H1 (cell line): ENCODE measurements around the gene WDR77. TPM values are rescaled to one million over a fixed set of nuclear protein-coding genes. Genes with fewer than 3 reads are reported as not detected.

Source experiments
- CTBP2 ChIP-seq: IDR thresholded peaks from 2 replicates; pipeline ENCODE4 v1.7.0; 2011; ENCODE audit warnings: borderline replicate concordance, mild to moderate bottlenecking, moderate library complexity, mixed read lengths, low read length; ENCODE audit not compliant: insufficient read depth, insufficient read length
- JUND ChIP-seq: IDR thresholded peaks from 2 replicates; pipeline ENCODE4 v1.6.1; 2011; ENCODE audit warnings: mild to moderate bottlenecking, improper control_type of control experiment, low read length
- TAF7 ChIP-seq: optimal IDR thresholded peaks from 2 replicates; pipeline ENCODE3; 2011; ENCODE audit warnings: low read depth, mild to moderate bottlenecking, inconsistent platforms, low read length, moderate library complexity, borderline replicate concordance
- polyA plus RNA-seq, 7 experiments: library from polyadenylated mRNA; depleted of rRNA in 3 of 7; stranded (reverse) in 5 of 7; unstranded in 2 of 7; fragments of >200 nt in 5 of 7; fragments of 200-250 nt in 2 of 7; gene quantifications; 1 replicate in 5 of 7; 2 replicates in 1 of 7; 4 replicates in 1 of 7; pipeline versions ENCODE4 v1.2.1 to v1.2.3, GENCODE V29; 2011 to 2013; ENCODE audit warnings: missing spikeins in 2 of 7, mixed read lengths in 2 of 7
- total RNA-seq: library from RNA; stranded (reverse); fragmentation: NEBNext Ultra II Directional; extraction: Animal tissue kit (Norgen Biotek cat#: 25700); gene quantifications from 2 replicates; pipeline ENCODE4 v1.2.1, GENCODE V29; 2021
- TF ChIP-seq, protein P1 (sequence below): fragments of 300-600 bp; sonication (generic); IDR thresholded peaks from 2 replicates; pipeline ENCODE4 v1.7.1; 2012; ENCODE audit warnings: low read length, moderate library complexity, mild to moderate bottlenecking, inconsistent platforms; ENCODE audit not compliant: insufficient replicate concordance

Gene WDR77
- total and polyA plus RNA-seq, 2 of the 8 experiments (the other 6 are each of a cell fraction or from before 2014, with no cell fraction given) = 66.0 to 156 TPM

DNA sequence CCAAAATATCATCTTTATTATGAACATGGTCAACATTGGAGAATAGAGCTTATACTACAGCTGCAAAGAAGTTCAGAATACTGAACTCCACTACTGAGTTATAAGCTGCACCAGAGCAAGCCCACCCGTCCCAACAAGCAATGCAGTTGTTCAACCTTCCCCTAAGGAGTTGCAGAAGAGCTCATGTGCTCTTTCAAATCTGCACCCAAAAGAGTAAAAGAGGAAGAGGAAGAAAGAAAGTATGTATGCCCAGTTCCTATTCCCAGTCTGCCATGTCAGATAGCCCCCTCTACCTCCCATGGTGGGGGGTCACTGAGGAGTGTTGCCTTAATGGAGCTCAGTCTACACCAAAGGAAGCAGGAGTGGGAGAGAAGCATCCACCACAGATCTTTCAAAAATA lies 31.6 kb upstream of the WDR77 start (continued):
- TF ChIP-seq, protein P1, sequence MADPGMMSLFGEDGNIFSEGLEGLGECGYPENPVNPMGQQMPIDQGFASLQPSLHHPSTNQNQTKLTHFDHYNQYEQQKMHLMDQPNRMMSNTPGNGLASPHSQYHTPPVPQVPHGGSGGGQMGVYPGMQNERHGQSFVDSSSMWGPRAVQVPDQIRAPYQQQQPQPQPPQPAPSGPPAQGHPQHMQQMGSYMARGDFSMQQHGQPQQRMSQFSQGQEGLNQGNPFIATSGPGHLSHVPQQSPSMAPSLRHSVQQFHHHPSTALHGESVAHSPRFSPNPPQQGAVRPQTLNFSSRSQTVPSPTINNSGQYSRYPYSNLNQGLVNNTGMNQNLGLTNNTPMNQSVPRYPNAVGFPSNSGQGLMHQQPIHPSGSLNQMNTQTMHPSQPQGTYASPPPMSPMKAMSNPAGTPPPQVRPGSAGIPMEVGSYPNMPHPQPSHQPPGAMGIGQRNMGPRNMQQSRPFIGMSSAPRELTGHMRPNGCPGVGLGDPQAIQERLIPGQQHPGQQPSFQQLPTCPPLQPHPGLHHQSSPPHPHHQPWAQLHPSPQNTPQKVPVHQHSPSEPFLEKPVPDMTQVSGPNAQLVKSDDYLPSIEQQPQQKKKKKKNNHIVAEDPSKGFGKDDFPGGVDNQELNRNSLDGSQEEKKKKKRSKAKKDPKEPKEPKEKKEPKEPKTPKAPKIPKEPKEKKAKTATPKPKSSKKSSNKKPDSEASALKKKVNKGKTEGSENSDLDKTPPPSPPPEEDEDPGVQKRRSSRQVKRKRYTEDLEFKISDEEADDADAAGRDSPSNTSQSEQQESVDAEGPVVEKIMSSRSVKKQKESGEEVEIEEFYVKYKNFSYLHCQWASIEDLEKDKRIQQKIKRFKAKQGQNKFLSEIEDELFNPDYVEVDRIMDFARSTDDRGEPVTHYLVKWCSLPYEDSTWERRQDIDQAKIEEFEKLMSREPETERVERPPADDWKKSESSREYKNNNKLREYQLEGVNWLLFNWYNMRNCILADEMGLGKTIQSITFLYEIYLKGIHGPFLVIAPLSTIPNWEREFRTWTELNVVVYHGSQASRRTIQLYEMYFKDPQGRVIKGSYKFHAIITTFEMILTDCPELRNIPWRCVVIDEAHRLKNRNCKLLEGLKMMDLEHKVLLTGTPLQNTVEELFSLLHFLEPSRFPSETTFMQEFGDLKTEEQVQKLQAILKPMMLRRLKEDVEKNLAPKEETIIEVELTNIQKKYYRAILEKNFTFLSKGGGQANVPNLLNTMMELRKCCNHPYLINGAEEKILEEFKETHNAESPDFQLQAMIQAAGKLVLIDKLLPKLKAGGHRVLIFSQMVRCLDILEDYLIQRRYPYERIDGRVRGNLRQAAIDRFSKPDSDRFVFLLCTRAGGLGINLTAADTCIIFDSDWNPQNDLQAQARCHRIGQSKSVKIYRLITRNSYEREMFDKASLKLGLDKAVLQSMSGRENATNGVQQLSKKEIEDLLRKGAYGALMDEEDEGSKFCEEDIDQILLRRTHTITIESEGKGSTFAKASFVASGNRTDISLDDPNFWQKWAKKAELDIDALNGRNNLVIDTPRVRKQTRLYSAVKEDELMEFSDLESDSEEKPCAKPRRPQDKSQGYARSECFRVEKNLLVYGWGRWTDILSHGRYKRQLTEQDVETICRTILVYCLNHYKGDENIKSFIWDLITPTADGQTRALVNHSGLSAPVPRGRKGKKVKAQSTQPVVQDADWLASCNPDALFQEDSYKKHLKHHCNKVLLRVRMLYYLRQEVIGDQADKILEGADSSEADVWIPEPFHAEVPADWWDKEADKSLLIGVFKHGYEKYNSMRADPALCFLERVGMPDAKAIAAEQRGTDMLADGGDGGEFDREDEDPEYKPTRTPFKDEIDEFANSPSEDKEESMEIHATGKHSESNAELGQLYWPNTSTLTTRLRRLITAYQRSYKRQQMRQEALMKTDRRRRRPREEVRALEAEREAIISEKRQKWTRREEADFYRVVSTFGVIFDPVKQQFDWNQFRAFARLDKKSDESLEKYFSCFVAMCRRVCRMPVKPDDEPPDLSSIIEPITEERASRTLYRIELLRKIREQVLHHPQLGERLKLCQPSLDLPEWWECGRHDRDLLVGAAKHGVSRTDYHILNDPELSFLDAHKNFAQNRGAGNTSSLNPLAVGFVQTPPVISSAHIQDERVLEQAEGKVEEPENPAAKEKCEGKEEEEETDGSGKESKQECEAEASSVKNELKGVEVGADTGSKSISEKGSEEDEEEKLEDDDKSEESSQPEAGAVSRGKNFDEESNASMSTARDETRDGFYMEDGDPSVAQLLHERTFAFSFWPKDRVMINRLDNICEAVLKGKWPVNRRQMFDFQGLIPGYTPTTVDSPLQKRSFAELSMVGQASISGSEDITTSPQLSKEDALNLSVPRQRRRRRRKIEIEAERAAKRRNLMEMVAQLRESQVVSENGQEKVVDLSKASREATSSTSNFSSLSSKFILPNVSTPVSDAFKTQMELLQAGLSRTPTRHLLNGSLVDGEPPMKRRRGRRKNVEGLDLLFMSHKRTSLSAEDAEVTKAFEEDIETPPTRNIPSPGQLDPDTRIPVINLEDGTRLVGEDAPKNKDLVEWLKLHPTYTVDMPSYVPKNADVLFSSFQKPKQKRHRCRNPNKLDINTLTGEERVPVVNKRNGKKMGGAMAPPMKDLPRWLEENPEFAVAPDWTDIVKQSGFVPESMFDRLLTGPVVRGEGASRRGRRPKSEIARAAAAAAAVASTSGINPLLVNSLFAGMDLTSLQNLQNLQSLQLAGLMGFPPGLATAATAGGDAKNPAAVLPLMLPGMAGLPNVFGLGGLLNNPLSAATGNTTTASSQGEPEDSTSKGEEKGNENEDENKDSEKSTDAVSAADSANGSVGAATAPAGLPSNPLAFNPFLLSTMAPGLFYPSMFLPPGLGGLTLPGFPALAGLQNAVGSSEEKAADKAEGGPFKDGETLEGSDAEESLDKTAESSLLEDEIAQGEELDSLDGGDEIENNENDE = no peak
- TF ChIP-seq TAF7 = no peak
- no peak for TF ChIP-seq JUND
- TF ChIP-seq CTBP2 = no peak
